ENCODE data around the gene EYA2. TPM values are rescaled to one million over a fixed set of nuclear protein-coding genes. Genes with fewer than 3 reads are reported as not detected.
A peak's percentile ranks its signal among the peaks of the same experiment; 100 is the strongest.

Gene EYA2
- polyA plus RNA-seq, 2 donors: 21.5 to 23.6 TPM

GRCh38 chr20:47120346-47120936 is 225.8 kb downstream of the EYA2 start:
- Histone ChIP-seq H3K36me3 (ENCODE audit: control insufficient read depth in 2 of 2, insufficient read depth in 2 of 2, low read length in 1 of 2) (no peaks in the 10 kb centered on the region), H3K4me3 (ENCODE audit: low read depth in 1 of 2, low read length in 2 of 2) (no peak overlapping the region), H3K27ac (ENCODE audit: low read depth in 2 of 2, low read length in 1 of 2) (no peak overlapping the region), H3K9me3 (ENCODE audit: control insufficient read depth in 2 of 2, insufficient read depth in 1 of 2, low read depth in 1 of 2, low read length in 1 of 2) (no peaks in the 10 kb centered on the region), H3K27me3 (ENCODE audit: control insufficient read depth in 1 of 2, insufficient read depth in 2 of 2, low read length in 2 of 2) (no peaks in the 10 kb centered on the region), H3K4me1 (ENCODE audit: control insufficient read depth in 2 of 2, insufficient read depth in 2 of 2, low read length in 1 of 2) (no peaks in the 10 kb centered on the region)
- 84 to 85% methylated on average over 10 of the region's 10 CpGs for WGBS, 2 donors

- Histone ChIP-seq H3K4me3 (ENCODE audit: low read depth in 1 of 2, low read length in 2 of 2) (no peak overlapping the region), H3K9me3 (ENCODE audit: control insufficient read depth in 2 of 2, insufficient read depth in 1 of 2, low read depth in 1 of 2, low read length in 1 of 2) (no peaks in the 10 kb centered on the region), H3K36me3 (ENCODE audit: control insufficient read depth in 2 of 2, insufficient read depth in 2 of 2, low read length in 1 of 2) (no peaks in the 10 kb centered on the region), H3K4me1 (ENCODE audit: control insufficient read depth in 2 of 2, insufficient read depth in 2 of 2, low read length in 1 of 2) (peaks cover 4 to 9% of the 10 kb centered on the region in 2 donors), H3K27ac (ENCODE audit: low read depth in 2 of 2, low read length in 1 of 2) (no peak overlapping the region), H3K27me3 (ENCODE audit: control insufficient read depth in 1 of 2, insufficient read depth in 2 of 2, low read length in 2 of 2) (no peaks in the 10 kb centered on the region)
- WGBS, 2 donors: 78% methylated on average over 3 of the region's 3 CpGs
Measured at GRCh38 chr20:47122560-47122959, 227.9 kb downstream of the EYA2 start.

- Histone ChIP-seq H3K27ac (ENCODE audit: low read depth in 2 of 2, low read length in 1 of 2) (peak overlapping the region; percentile 89 to 91), H3K27me3 (ENCODE audit: control insufficient read depth in 1 of 2, insufficient read depth in 2 of 2, low read length in 2 of 2) (no peaks in the 10 kb centered on the region), H3K4me3 (ENCODE audit: low read depth in 1 of 2, low read length in 2 of 2) (no peak overlapping the region), H3K36me3 (ENCODE audit: control insufficient read depth in 2 of 2, insufficient read depth in 2 of 2, low read length in 1 of 2) (no peaks in the 10 kb centered on the region), H3K4me1 (ENCODE audit: control insufficient read depth in 2 of 2, insufficient read depth in 2 of 2, low read length in 1 of 2) (peaks cover 4 to 10% of the 10 kb centered on the region in 2 donors), H3K9me3 (ENCODE audit: control insufficient read depth in 2 of 2, insufficient read depth in 1 of 2, low read depth in 1 of 2, low read length in 1 of 2) (no peaks in the 10 kb centered on the region)
- 35 to 44% methylated on average over 3 of the region's 3 CpGs for WGBS, 2 donors
Measured at GRCh38 chr20:47124181-47124717, 229.6 kb downstream of the EYA2 start.

GRCh38 chr20:47125508-47125757 is 230.8 kb downstream of the EYA2 start:
- Histone ChIP-seq H3K36me3 (ENCODE audit: control insufficient read depth in 2 of 2, insufficient read depth in 2 of 2, low read length in 1 of 2) (no peaks in the 10 kb centered on the region), H3K9me3 (ENCODE audit: control insufficient read depth in 2 of 2, insufficient read depth in 1 of 2, low read depth in 1 of 2, low read length in 1 of 2) (no peaks in the 10 kb centered on the region), H3K4me3 (ENCODE audit: low read depth in 1 of 2, low read length in 2 of 2) (no peak overlapping the region), H3K4me1 (ENCODE audit: control insufficient read depth in 2 of 2, insufficient read depth in 2 of 2, low read length in 1 of 2) (peaks cover 4 to 10% of the 10 kb centered on the region in 2 donors), H3K27me3 (ENCODE audit: control insufficient read depth in 1 of 2, insufficient read depth in 2 of 2, low read length in 2 of 2) (no peaks in the 10 kb centered on the region), H3K27ac (ENCODE audit: low read depth in 2 of 2, low read length in 1 of 2) (peak overlapping the region; percentile 62 to 88)

GRCh38 chr20:47125758-47126591 is 231.3 kb downstream of the EYA2 start:
- Histone ChIP-seq H3K36me3 (ENCODE audit: control insufficient read depth in 2 of 2, insufficient read depth in 2 of 2, low read length in 1 of 2) (no peaks in the 10 kb centered on the region), H3K4me3 (ENCODE audit: low read depth in 1 of 2, low read length in 2 of 2) (no peak overlapping the region), H3K9me3 (ENCODE audit: control insufficient read depth in 2 of 2, insufficient read depth in 1 of 2, low read depth in 1 of 2, low read length in 1 of 2) (no peaks in the 10 kb centered on the region), H3K4me1 (ENCODE audit: control insufficient read depth in 2 of 2, insufficient read depth in 2 of 2, low read length in 1 of 2) (peaks cover 4 to 10% of the 10 kb centered on the region in 2 donors), H3K27me3 (ENCODE audit: control insufficient read depth in 1 of 2, insufficient read depth in 2 of 2, low read length in 2 of 2) (no peaks in the 10 kb centered on the region), H3K27ac (ENCODE audit: low read depth in 2 of 2, low read length in 1 of 2) (peak overlapping the region; percentile 62 to 88)
- 33 to 53% methylated on average over 18 to 20 of the region's 20 CpGs for WGBS, 2 donors

GRCh38 chr20:47126709-47127108 is 232.1 kb downstream of the EYA2 start:
- Histone ChIP-seq H3K27ac (ENCODE audit: low read depth in 2 of 2, low read length in 1 of 2) (peak overlapping the region; percentile 26 to 52), H3K4me1 (ENCODE audit: control insufficient read depth in 2 of 2, insufficient read depth in 2 of 2, low read length in 1 of 2) (peaks cover 4 to 10% of the 10 kb centered on the region in 2 donors), H3K27me3 (ENCODE audit: control insufficient read depth in 1 of 2, insufficient read depth in 2 of 2, low read length in 2 of 2) (no peaks in the 10 kb centered on the region), H3K36me3 (ENCODE audit: control insufficient read depth in 2 of 2, insufficient read depth in 2 of 2, low read length in 1 of 2) (no peaks in the 10 kb centered on the region), H3K9me3 (ENCODE audit: control insufficient read depth in 2 of 2, insufficient read depth in 1 of 2, low read depth in 1 of 2, low read length in 1 of 2) (no peaks in the 10 kb centered on the region), H3K4me3 (ENCODE audit: low read depth in 1 of 2, low read length in 2 of 2) (no peak overlapping the region)
- 56 to 69% methylated on average over 5 of the region's 5 CpGs for WGBS, 2 donors

- Histone ChIP-seq H3K27me3 (ENCODE audit: control insufficient read depth in 1 of 2, insufficient read depth in 2 of 2, low read length in 2 of 2) (no peaks in the 10 kb centered on the region), H3K9me3 (ENCODE audit: control insufficient read depth in 2 of 2, insufficient read depth in 1 of 2, low read depth in 1 of 2, low read length in 1 of 2) (no peaks in the 10 kb centered on the region), H3K4me3 (ENCODE audit: low read depth in 1 of 2, low read length in 2 of 2) (no peak overlapping the region), H3K4me1 (ENCODE audit: control insufficient read depth in 2 of 2, insufficient read depth in 2 of 2, low read length in 1 of 2) (peaks cover 4 to 10% of the 10 kb centered on the region in 2 donors), H3K27ac (ENCODE audit: low read depth in 2 of 2, low read length in 1 of 2) (no peak overlapping the region), H3K36me3 (ENCODE audit: control insufficient read depth in 2 of 2, insufficient read depth in 2 of 2, low read length in 1 of 2) (no peaks in the 10 kb centered on the region)
- WGBS, 2 donors: 66 to 68% methylated on average over 5 of the region's 5 CpGs
Measured at GRCh38 chr20:47127546-47127945, 232.9 kb downstream of the EYA2 start.

- Histone ChIP-seq H3K9me3 (ENCODE audit: control insufficient read depth in 2 of 2, insufficient read depth in 1 of 2, low read depth in 1 of 2, low read length in 1 of 2) (no peaks in the 10 kb centered on the region), H3K27me3 (ENCODE audit: control insufficient read depth in 1 of 2, insufficient read depth in 2 of 2, low read length in 2 of 2) (no peaks in the 10 kb centered on the region), H3K4me1 (ENCODE audit: control insufficient read depth in 2 of 2, insufficient read depth in 2 of 2, low read length in 1 of 2) (peaks cover 4 to 10% of the 10 kb centered on the region in 2 donors), H3K27ac (ENCODE audit: low read depth in 2 of 2, low read length in 1 of 2) (no peak overlapping the region), H3K36me3 (ENCODE audit: control insufficient read depth in 2 of 2, insufficient read depth in 2 of 2, low read length in 1 of 2) (no peaks in the 10 kb centered on the region), H3K4me3 (ENCODE audit: low read depth in 1 of 2, low read length in 2 of 2) (no peak overlapping the region)
- WGBS, 2 donors: 22 to 34% methylated on average over 6 of the region's 6 CpGs
Measured at GRCh38 chr20:47127999-47128398, 233.4 kb downstream of the EYA2 start.

- H3K9me3 ChIP-seq (ENCODE audit: control insufficient read depth in 2 of 2, insufficient read depth in 1 of 2, low read depth in 1 of 2, low read length in 1 of 2): no peaks in the 10 kb centered on the region
- no peak overlapping the region for H3K27ac ChIP-seq (ENCODE audit: low read depth in 2 of 2, low read length in 1 of 2)
- peaks cover 4 to 15% of the 10 kb centered on the region in 2 donors for H3K4me1 ChIP-seq (ENCODE audit: control insufficient read depth in 2 of 2, insufficient read depth in 2 of 2, low read length in 1 of 2)
- 78 to 87% methylated on average over 1 of the region's 1 CpG for WGBS, 2 donors
- no peaks in the 10 kb centered on the region for H3K36me3 ChIP-seq (ENCODE audit: control insufficient read depth in 2 of 2, insufficient read depth in 2 of 2, low read length in 1 of 2)
- no peak overlapping the region for H3K4me3 ChIP-seq (ENCODE audit: low read depth in 1 of 2, low read length in 2 of 2)
- H3K27me3 ChIP-seq (ENCODE audit: control insufficient read depth in 1 of 2, insufficient read depth in 2 of 2, low read length in 2 of 2): no peaks in the 10 kb centered on the region
Measured at GRCh38 chr20:47129306-47129705, 234.7 kb downstream of the EYA2 start.

Data from esophagus (tissue), 2 donors.